ES-I3 (cell line): ENCODE measurements around the gene SCFD2.
A peak's percentile ranks its signal among the peaks of the same experiment; 100 is the strongest.

Experiments
- H3K36me3 ChIP-seq: 2 replicates; pipeline ENCODE4 v1.6.1; 2013; ENCODE audit warnings: mild to moderate bottlenecking, low read length, control low read depth, moderate library complexity; ENCODE audit not compliant: insufficient read depth
- H3K4me1 ChIP-seq: 2 replicates; pipeline ENCODE4 v1.6.1; 2013; ENCODE audit warnings: mild to moderate bottlenecking, control low read depth, low read length; ENCODE audit not compliant: insufficient read depth
- H3K9ac ChIP-seq: 2 replicates; pipeline ENCODE4 v1.6.1; 2013; ENCODE audit warnings: low read depth, mild to moderate bottlenecking, low read length, moderate library complexity
- H3K9me3 ChIP-seq: 2 replicates; pipeline ENCODE4 v1.6.1; 2013; ENCODE audit warnings: mild to moderate bottlenecking, low read length, moderate library complexity; ENCODE audit not compliant: control insufficient read depth, insufficient read depth

Gene SCFD2

GRCh38 chr4:52873861-52874343, 492.0 kb downstream of the SCFD2 start:
- H3K9ac ChIP-seq: no peak overlapping the region; the same call in 1 of the 2 replicates
- no peaks in the 10 kb centered on the region for H3K36me3 ChIP-seq
- H3K9me3 ChIP-seq: no peaks in the 10 kb centered on the region
- peaks cover 22% of the 10 kb centered on the region for H3K4me1 ChIP-seq

GRCh38 chr4:52873191-52873590, 492.7 kb downstream of the SCFD2 start:
- H3K9me3 ChIP-seq: no peaks in the 10 kb centered on the region
- no peak overlapping the region for H3K9ac ChIP-seq
- peaks cover 22% of the 10 kb centered on the region for H3K4me1 ChIP-seq
- H3K36me3 ChIP-seq: no peaks in the 10 kb centered on the region

GRCh38 chr4:52870225-52870624, 495.6 kb downstream of the SCFD2 start:
- Histone ChIP-seq H3K9me3 (no peaks in the 10 kb centered on the region), H3K9ac (no peak overlapping the region), H3K4me1 (peaks cover 30% of the 10 kb centered on the region), H3K36me3 (peaks cover 9% of the 10 kb centered on the region)

GRCh38 chr4:52869656-52870055, 496.2 kb downstream of the SCFD2 start:
- Histone ChIP-seq H3K9me3 (no peaks in the 10 kb centered on the region), H3K4me1 (peaks cover 31% of the 10 kb centered on the region), H3K9ac (no peak overlapping the region), H3K36me3 (peaks cover 14% of the 10 kb centered on the region)

GRCh38 chr4:52869196-52869595, 496.7 kb downstream of the SCFD2 start:
- H3K9ac ChIP-seq: no peak overlapping the region
- peaks cover 19% of the 10 kb centered on the region for H3K36me3 ChIP-seq
- H3K9me3 ChIP-seq: no peaks in the 10 kb centered on the region

GRCh38 chr4:52868133-52868532, 497.7 kb downstream of the SCFD2 start:
- H3K9me3 ChIP-seq: no peaks in the 10 kb centered on the region
- H3K9ac ChIP-seq: no peak overlapping the region
- H3K4me1 ChIP-seq: peaks cover 22% of the 10 kb centered on the region
- H3K36me3 ChIP-seq: peaks cover 27% of the 10 kb centered on the region

More at GRCh38 chr4:52869196-52869595, 496.7 kb downstream of the SCFD2 start:
- H3K4me1 ChIP-seq: peaks cover 31% of the 10 kb centered on the region

- Histone ChIP-seq H3K9ac (no peak overlapping the region), H3K36me3 (peaks cover 27% of the 10 kb centered on the region), H3K9me3 (no peaks in the 10 kb centered on the region), H3K4me1 (peaks cover 18% of the 10 kb centered on the region)
Measured at GRCh38 chr4:52867163-52867562, 498.7 kb downstream of the SCFD2 start.

GRCh38 chr4:52866734-52867133, 499.1 kb downstream of the SCFD2 start:
- H3K4me1 ChIP-seq: peaks cover 18% of the 10 kb centered on the region

GRCh38 chr4:52865300-52865699, 500.6 kb downstream of the SCFD2 start:
- peaks cover 30% of the 10 kb centered on the region for H3K4me1 ChIP-seq
- no peak overlapping the region; the same call in 1 of the 2 replicates for H3K9ac ChIP-seq

More at GRCh38 chr4:52866734-52867133, 499.1 kb downstream of the SCFD2 start:
- no peak overlapping the region for H3K9ac ChIP-seq
- no peaks in the 10 kb centered on the region for H3K9me3 ChIP-seq
- peaks cover 27% of the 10 kb centered on the region for H3K36me3 ChIP-seq

GRCh38 chr4:52864793-52865192, 501.1 kb downstream of the SCFD2 start:
- peaks cover 27% of the 10 kb centered on the region for H3K36me3 ChIP-seq
- H3K9me3 ChIP-seq: no peaks in the 10 kb centered on the region
- peak overlapping the region; percentile 29; the same call in 1 of the 2 replicates for H3K9ac ChIP-seq
- H3K4me1 ChIP-seq: peaks cover 35% of the 10 kb centered on the region

More at GRCh38 chr4:52865300-52865699, 500.6 kb downstream of the SCFD2 start:
- peaks cover 27% of the 10 kb centered on the region for H3K36me3 ChIP-seq
- H3K9me3 ChIP-seq: no peaks in the 10 kb centered on the region

GRCh38 chr4:52863324-52863723, 502.5 kb downstream of the SCFD2 start:
- peaks cover 27% of the 10 kb centered on the region for H3K36me3 ChIP-seq
- peaks cover 36% of the 10 kb centered on the region for H3K4me1 ChIP-seq
- peak overlapping the region; percentile 86 for H3K9ac ChIP-seq
- H3K9me3 ChIP-seq: no peaks in the 10 kb centered on the region

- Histone ChIP-seq H3K9ac (peak overlapping the region; percentile 86), H3K36me3 (peaks cover 27% of the 10 kb centered on the region), H3K9me3 (no peaks in the 10 kb centered on the region), H3K4me1 (peaks cover 36% of the 10 kb centered on the region)
Measured at GRCh38 chr4:52862639-52863161, 503.2 kb downstream of the SCFD2 start.

- peaks cover 36% of the 10 kb centered on the region for H3K4me1 ChIP-seq
- H3K9me3 ChIP-seq: no peaks in the 10 kb centered on the region; the same call in 1 of the 2 replicates
- peaks cover 26% of the 10 kb centered on the region for H3K36me3 ChIP-seq
- H3K9ac ChIP-seq: peak within 1 kb of the TSS; percentile 86
Measured at GRCh38 chr4:52861879-52862616, 503.8 kb downstream of the SCFD2 start, which contains the start of gene RASL11B. Gene RASL11B, plus strand, starts transcription at chr4:52862317. Its CDS starts 191 bp downstream, at chr4:52862508.

GRCh38 chr4:52861171-52861823, 504.6 kb downstream of the SCFD2 start:
- Histone ChIP-seq H3K36me3 (peaks cover 21% of the 10 kb centered on the region), H3K4me1 (peaks cover 36% of the 10 kb centered on the region), H3K9ac (peak overlapping the region; percentile 80), H3K9me3 (no peaks in the 10 kb centered on the region; the same call in 1 of the 2 replicates)
